ENCODE data around the gene CACNA1S. TPM values are rescaled to one million over a fixed set of nuclear protein-coding genes. Genes with fewer than 3 reads are reported as not detected.
A peak's percentile ranks its signal among the peaks of the same experiment; 100 is the strongest.

The CACNA1S gene
- total RNA-seq, 1 experiment from 2014 or later = not detected

DNA sequence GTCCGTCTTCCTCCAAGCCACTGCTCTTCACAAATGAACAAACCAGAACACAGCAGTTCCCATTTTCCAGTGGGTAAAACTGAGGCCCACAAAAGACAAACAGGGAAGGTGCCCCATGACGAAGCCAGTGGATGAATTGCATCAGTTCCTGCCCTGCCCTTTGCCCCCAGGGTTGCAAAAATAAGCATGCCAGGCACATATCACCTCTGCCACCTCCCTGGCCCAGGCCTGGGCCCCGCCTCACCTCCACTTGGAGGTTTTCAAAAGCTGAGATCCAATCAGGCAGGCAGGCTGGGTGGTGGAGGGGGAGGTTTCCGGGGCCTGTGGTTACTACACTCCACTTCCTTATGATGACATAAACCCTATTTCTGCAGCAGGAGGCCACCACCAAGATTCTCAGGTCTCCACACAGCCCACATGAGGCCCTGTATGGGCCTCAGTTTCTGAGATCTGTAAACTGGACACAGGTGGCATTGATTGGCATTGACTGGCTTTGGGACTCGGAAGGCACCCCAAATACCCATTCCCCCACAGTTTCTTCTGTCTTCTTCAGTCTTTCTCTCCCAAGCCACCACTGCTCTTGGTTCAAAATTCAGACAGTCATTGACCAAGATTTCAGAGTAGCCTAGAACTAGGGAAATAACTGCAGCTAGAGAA is 92.8 kb downstream of the CACNA1S start:
- no peak overlapping the region for H3K4me2 ChIP-seq (ENCODE audit: low read depth, low read length, poor library complexity, severe bottlenecking)
- H4K20me1 ChIP-seq (ENCODE audit: insufficient read depth, low read depth, low read length) = no peaks in the 10 kb centered on the region
- H3K79me2 ChIP-seq (ENCODE audit: low read length) = no peaks in the 10 kb centered on the region
- H3K9me2 ChIP-seq (replicated peaks; ENCODE audit: insufficient read depth, low read length) = no peaks in the 10 kb centered on the region
- DNase-seq = peak; percentile 71
- no peaks in the 10 kb centered on the region for H3K36me3 ChIP-seq (ENCODE audit: insufficient read depth, low read length)
- H3K9ac ChIP-seq (ENCODE audit: low read length) = no peak overlapping the region
- no peak overlapping the region for H3K4me3 ChIP-seq (ENCODE audit: low read length)
- no peaks in the 10 kb centered on the region for H3K9me3 ChIP-seq (ENCODE audit: low read length)
- no peaks in the 10 kb centered on the region for H3K27me3 ChIP-seq (ENCODE audit: low read length)
- H2AFZ ChIP-seq (ENCODE audit: low read length) = no peak overlapping the region; the same call in 1 of the 2 replicates
- H3K27ac ChIP-seq (ENCODE audit: low read length) = no peak overlapping the region
- peaks cover 10% of the 10 kb centered on the region for H3K4me1 ChIP-seq (ENCODE audit: low read length)

DNA sequence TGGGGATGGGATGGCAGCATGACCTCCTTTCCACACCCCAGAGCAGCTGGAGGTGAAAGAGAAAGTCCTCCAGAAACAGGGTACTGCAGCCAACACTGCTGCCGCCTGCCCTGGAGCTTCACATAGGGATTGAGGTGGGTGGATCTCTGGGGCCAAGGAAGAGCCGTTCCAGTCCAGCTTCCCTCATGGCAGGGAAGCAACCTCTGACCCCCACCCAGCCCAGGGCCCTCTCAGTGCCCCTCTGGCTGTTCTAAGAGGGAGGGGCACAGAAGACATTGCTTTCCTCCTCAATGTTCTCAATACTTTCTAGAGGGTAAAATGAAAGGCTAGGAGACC is 94.4 kb downstream of the CACNA1S start:
- Histone ChIP-seq H3K27me3 (ENCODE audit: low read length) (no peaks in the 10 kb centered on the region), H4K20me1 (ENCODE audit: insufficient read depth, low read depth, low read length) (no peaks in the 10 kb centered on the region), H3K4me3 (ENCODE audit: low read length) (no peak overlapping the region), H3K9me3 (ENCODE audit: low read length) (no peaks in the 10 kb centered on the region), H3K9ac (ENCODE audit: low read length) (no peak overlapping the region), H2AFZ (ENCODE audit: low read length) (no peak overlapping the region), H3K4me1 (ENCODE audit: low read length) (peaks cover 5% of the 10 kb centered on the region), H3K27ac (ENCODE audit: low read length) (no peak overlapping the region), H3K9me2 (replicated peaks; ENCODE audit: insufficient read depth, low read length) (no peaks in the 10 kb centered on the region), H3K79me2 (ENCODE audit: low read length) (no peaks in the 10 kb centered on the region), H3K36me3 (ENCODE audit: insufficient read depth, low read length) (no peaks in the 10 kb centered on the region), H3K4me2 (ENCODE audit: low read depth, low read length, poor library complexity, severe bottlenecking) (no peak overlapping the region)
- no peak for DNase-seq

DNA sequence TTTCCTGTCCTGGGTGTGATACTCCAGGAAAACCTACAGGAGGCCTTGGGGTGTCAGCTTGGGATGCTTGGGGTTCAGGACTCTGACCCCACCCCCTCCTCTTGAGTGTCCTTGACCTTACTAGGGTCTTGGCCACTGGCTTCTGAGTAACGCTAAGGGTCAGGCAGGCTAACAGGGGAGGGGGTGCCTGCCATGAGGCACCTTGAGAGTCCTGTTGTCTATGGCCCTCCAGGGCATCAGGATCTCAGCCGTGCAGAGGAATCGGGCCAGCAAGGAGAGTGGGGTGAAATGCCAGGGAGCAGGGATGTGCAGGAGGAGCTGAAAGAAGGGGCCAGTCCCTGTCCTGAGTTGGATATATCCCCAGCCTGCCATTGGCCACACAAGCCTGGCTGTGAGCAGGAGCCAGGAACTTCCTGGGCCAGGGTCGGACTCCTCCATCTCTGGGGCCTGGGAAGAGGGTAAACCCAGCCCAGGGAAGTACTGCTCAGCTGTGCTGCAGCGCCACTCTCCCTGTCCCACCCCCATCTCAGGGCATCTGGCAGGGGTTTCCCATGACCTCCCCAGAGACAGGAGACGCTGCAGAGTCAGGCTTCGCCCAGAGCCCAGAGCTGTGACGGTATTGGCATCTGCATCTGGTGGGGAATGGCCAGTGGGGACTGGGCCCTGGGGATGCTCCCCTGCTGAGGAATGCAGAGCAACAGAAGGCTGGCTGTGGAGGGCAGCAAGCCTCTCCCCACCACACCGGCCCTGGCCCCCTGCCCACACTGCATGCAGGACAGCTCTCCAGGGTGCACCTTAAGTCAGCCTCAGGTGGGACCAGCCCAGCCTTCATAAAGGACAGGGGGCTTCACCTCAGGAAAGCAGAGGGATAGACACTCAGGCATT is 95.0 kb downstream of the CACNA1S start:
- H3K27ac ChIP-seq (ENCODE audit: low read length) = no peak overlapping the region
- DNase-seq = no peak
- H2AFZ ChIP-seq (ENCODE audit: low read length) = no peak overlapping the region
- no peak overlapping the region for H3K9ac ChIP-seq (ENCODE audit: low read length)
- no peaks in the 10 kb centered on the region for H3K36me3 ChIP-seq (ENCODE audit: insufficient read depth, low read length)
- H3K9me3 ChIP-seq (ENCODE audit: low read length) = no peaks in the 10 kb centered on the region
- no peak overlapping the region for H3K4me3 ChIP-seq (ENCODE audit: low read length)
- H3K9me2 ChIP-seq (replicated peaks; ENCODE audit: insufficient read depth, low read length) = no peaks in the 10 kb centered on the region
- H3K79me2 ChIP-seq (ENCODE audit: low read length) = no peaks in the 10 kb centered on the region
- peaks cover 4% of the 10 kb centered on the region; the same call in 1 of the 2 replicates for H3K4me1 ChIP-seq (ENCODE audit: low read length)
- H3K27me3 ChIP-seq (ENCODE audit: low read length) = no peaks in the 10 kb centered on the region
- no peaks in the 10 kb centered on the region for H4K20me1 ChIP-seq (ENCODE audit: insufficient read depth, low read depth, low read length)
- no peak overlapping the region for H3K4me2 ChIP-seq (ENCODE audit: low read depth, low read length, poor library complexity, severe bottlenecking)

DNA sequence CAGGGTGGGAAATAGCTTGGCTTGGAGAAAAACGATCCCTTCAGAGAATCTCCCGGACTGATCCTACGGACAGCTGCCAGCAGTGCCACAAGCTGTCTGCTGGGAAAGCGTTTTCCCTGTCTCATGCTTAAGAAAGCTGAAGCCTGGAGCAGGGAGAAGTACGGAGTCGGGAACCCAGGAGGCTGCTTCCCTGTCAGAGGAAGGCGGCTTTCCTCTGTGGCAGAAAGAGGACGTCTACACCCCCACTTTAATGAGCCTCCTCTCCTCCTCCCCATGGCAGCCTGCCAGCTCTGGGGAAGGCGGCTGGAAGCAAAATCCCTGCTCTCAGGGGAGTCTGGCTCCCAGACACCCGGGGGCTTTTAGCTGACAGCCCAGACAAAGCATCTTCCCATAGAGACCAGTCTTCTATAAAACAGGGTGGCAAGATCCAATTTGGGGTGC is 96.0 kb downstream of the CACNA1S start:
- DNase-seq = no peak
- H3K27me3 ChIP-seq (ENCODE audit: low read length) = no peaks in the 10 kb centered on the region
- peaks cover 4% of the 10 kb centered on the region; the same call in 1 of the 2 replicates for H3K4me1 ChIP-seq (ENCODE audit: low read length)
- no peak overlapping the region for H3K27ac ChIP-seq (ENCODE audit: low read length)
- no peaks in the 10 kb centered on the region for H4K20me1 ChIP-seq (ENCODE audit: insufficient read depth, low read depth, low read length)
- no peak overlapping the region for H2AFZ ChIP-seq (ENCODE audit: low read length)
- H3K9ac ChIP-seq (ENCODE audit: low read length) = no peak overlapping the region
- no peaks in the 10 kb centered on the region for H3K9me3 ChIP-seq (ENCODE audit: low read length)
- H3K79me2 ChIP-seq (ENCODE audit: low read length) = no peaks in the 10 kb centered on the region
- no peaks in the 10 kb centered on the region for H3K36me3 ChIP-seq (ENCODE audit: insufficient read depth, low read length)
- no peak overlapping the region for H3K4me2 ChIP-seq (ENCODE audit: low read depth, low read length, poor library complexity, severe bottlenecking)
- no peak overlapping the region for H3K4me3 ChIP-seq (ENCODE audit: low read length)
- no peaks in the 10 kb centered on the region for H3K9me2 ChIP-seq (replicated peaks; ENCODE audit: insufficient read depth, low read length)

DNA sequence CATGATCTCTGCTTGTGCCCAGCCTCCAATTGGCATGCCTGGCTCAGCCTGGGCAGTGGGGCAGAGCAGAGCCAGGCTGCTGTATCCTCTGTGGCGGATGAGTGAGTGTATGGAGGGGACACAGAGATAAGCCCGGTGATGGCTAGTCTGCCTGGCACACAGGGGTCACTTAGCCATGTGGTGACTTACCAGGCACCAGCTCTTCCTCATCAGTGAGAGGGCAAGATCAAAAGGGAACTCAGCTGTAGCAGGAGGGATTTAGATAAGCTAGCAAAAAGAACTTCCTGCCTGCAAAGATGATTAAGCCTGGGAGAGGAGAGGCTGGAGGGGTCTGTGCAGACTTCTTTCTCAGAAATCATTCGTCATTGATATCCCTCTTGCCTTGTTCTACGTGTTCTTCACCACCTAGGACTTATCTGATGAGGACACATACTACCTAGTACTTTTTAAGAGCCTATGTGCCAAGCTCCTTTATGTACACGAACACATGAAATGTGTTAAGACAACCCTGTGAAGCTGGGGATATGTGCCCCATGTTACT is 96.6 kb downstream of the CACNA1S start:
- Histone ChIP-seq H4K20me1 (ENCODE audit: insufficient read depth, low read depth, low read length) (no peaks in the 10 kb centered on the region), H2AFZ (ENCODE audit: low read length) (no peak overlapping the region), H3K27ac (ENCODE audit: low read length) (no peak overlapping the region), H3K4me3 (ENCODE audit: low read length) (no peak overlapping the region), H3K4me1 (ENCODE audit: low read length) (peaks cover 4% of the 10 kb centered on the region; the same call in 1 of the 2 replicates), H3K9ac (ENCODE audit: low read length) (no peak overlapping the region), H3K79me2 (ENCODE audit: low read length) (no peaks in the 10 kb centered on the region), H3K27me3 (ENCODE audit: low read length) (no peaks in the 10 kb centered on the region), H3K9me3 (ENCODE audit: low read length) (no peaks in the 10 kb centered on the region), H3K9me2 (replicated peaks; ENCODE audit: insufficient read depth, low read length) (no peaks in the 10 kb centered on the region), H3K36me3 (ENCODE audit: insufficient read depth, low read length) (no peaks in the 10 kb centered on the region), H3K4me2 (ENCODE audit: low read depth, low read length, poor library complexity, severe bottlenecking) (no peak overlapping the region)
- DNase-seq = no peak

DNA sequence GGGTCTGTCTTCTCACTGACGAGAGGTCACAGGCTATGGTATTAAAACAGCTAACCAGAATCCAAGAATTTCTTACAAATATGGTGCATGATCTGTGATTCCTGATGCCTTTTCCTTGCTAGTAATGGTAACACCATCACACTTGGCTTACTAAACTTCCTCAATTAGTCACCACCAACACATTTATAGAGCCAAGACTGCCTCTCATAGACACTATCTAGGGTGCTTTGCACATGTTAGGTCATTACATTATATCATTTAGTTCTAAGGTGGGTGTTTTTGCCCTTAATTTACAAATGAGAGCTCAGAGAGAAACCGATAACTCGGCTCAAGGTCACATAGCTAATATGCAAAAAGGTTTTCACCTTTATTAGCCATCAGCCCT is 97.4 kb downstream of the CACNA1S start:
- H2AFZ ChIP-seq (ENCODE audit: low read length) = no peak overlapping the region
- H4K20me1 ChIP-seq (ENCODE audit: insufficient read depth, low read depth, low read length) = no peaks in the 10 kb centered on the region
- H3K79me2 ChIP-seq (ENCODE audit: low read length) = no peaks in the 10 kb centered on the region
- no peaks in the 10 kb centered on the region for H3K9me3 ChIP-seq (ENCODE audit: low read length)
- H3K4me1 ChIP-seq (ENCODE audit: low read length) = peaks cover 3% of the 10 kb centered on the region; the same call in 1 of the 2 replicates
- no peak overlapping the region for H3K4me2 ChIP-seq (ENCODE audit: low read depth, low read length, poor library complexity, severe bottlenecking)
- H3K9me2 ChIP-seq (replicated peaks; ENCODE audit: insufficient read depth, low read length) = no peaks in the 10 kb centered on the region
- no peak overlapping the region for H3K27ac ChIP-seq (ENCODE audit: low read length)
- no peak for DNase-seq
- H3K27me3 ChIP-seq (ENCODE audit: low read length) = no peaks in the 10 kb centered on the region
- H3K9ac ChIP-seq (ENCODE audit: low read length) = no peak overlapping the region
- no peaks in the 10 kb centered on the region for H3K36me3 ChIP-seq (ENCODE audit: insufficient read depth, low read length)
- H3K4me3 ChIP-seq (ENCODE audit: low read length) = no peak overlapping the region

DNA sequence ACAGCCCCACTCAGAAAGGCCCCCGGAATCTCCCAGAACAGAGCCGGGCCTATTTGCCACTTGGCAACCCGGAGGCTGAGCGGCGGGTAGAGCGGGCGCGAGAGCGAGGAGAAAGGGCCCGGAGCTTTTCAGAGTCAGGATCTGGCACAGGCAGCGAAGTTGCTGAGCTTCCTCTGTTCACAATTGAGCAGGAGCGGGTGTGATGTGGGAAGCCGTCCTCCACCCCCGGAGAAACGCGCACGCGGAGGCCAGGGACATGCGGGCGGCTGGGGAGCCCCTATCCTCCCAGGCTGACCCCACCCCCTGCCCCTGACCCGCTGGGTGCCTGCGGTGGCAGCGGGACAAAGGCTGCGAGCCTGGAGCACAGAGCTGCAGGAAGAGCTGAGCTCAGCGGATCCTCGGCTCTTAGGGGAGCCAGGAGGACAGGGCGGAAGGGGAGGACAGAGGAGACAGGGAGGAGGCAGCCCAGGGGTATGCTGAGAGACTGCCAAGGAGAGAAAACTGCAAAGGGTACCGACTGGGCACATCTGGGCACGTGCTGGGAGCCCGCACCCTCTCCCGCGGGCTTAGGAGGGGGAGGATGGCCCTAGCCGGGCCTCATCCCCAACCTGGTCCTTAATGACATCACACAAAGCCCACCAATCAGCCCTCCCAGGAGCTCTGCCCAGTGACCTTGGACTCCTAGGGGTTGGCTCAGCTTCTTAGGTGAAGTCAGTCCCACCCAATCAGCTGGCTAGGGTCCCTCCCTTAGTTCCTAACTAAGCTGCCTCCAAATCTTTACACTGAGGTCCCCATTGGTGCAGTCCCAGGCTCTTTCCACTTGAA is 98.0 kb downstream of the CACNA1S start:
- Histone ChIP-seq H3K4me2 (ENCODE audit: low read depth, low read length, poor library complexity, severe bottlenecking) (no peak overlapping the region), H3K79me2 (ENCODE audit: low read length) (no peaks in the 10 kb centered on the region), H3K4me1 (ENCODE audit: low read length) (no peaks in the 10 kb centered on the region; the same call in 1 of the 2 replicates), H3K27ac (ENCODE audit: low read length) (no peak overlapping the region), H3K36me3 (ENCODE audit: insufficient read depth, low read length) (no peaks in the 10 kb centered on the region), H2AFZ (ENCODE audit: low read length) (no peak overlapping the region), H3K4me3 (ENCODE audit: low read length) (no peak overlapping the region), H3K9me3 (ENCODE audit: low read length) (no peaks in the 10 kb centered on the region), H4K20me1 (ENCODE audit: insufficient read depth, low read depth, low read length) (no peaks in the 10 kb centered on the region), H3K27me3 (ENCODE audit: low read length) (no peaks in the 10 kb centered on the region), H3K9me2 (replicated peaks; ENCODE audit: insufficient read depth, low read length) (no peaks in the 10 kb centered on the region), H3K9ac (ENCODE audit: low read length) (no peak overlapping the region)
- no peak for DNase-seq

Measured in Karpas-422 (cell line).